SK-N-MC (cell line): ENCODE measurements around the gene SPACA7.
"Not testable (repeated sequence)": the region's sequence is repeated elsewhere in the genome, so short reads cannot be mapped to it uniquely, and the experiment has no call there.

Source experiments
- EZH2 ChIP-seq: fragments of 200-600 bp; sonication (generic); IDR thresholded peaks from one replicate; pipeline ENCODE4 v1.6.1; 2017; ENCODE audit warnings: antibody characterized with exemption
- FOXP2 ChIP-seq: optimal IDR thresholded peaks from 2 replicates; pipeline ENCODE3; 2011; ENCODE audit warnings: mild to moderate bottlenecking, moderate library complexity; ENCODE audit not compliant: insufficient read depth; ENCODE audit errors: extremely low read length, control extremely low read depth
- POLR2AphosphoS5 ChIP-seq: IDR thresholded peaks from 2 replicates; pipeline ENCODE4 v1.6.1; 2012; ENCODE audit warnings: mild to moderate bottlenecking, low read depth, low read length, borderline replicate concordance

DNA sequence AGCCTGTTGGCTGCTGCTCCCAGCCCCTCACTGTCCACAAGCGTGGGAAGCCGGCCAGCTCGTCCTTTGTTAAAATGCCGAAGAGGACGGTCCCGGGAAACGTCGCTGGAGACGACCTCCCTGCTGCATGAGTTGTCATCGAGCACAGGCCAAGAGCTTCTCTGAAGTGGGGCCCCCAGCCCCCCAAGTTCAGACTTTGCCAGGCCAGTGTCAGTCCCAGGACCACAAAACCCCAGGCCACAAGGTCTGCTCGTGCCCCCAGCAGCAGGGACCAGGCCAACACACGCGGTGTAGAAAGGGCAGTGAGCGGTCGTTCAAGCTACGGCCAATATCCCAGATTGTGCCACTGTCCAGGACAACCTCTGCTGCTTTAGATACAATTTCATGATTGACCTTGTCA is 57.4 kb downstream of the SPACA7 start:
- not testable (repeated sequence) for TF ChIP-seq POLR2AphosphoS5, EZH2, FOXP2
